ENCODE measurements around the gene ZNF263. TPM values are rescaled to one million over a fixed set of nuclear protein-coding genes. Genes with fewer than 3 reads are reported as not detected.
A peak's percentile ranks its signal among the peaks of the same experiment; 100 is the strongest.

ZNF263 gene
- total and polyA plus RNA-seq, 4 donors = 6.3 to 27.3 (median 13.3) TPM

DNA sequence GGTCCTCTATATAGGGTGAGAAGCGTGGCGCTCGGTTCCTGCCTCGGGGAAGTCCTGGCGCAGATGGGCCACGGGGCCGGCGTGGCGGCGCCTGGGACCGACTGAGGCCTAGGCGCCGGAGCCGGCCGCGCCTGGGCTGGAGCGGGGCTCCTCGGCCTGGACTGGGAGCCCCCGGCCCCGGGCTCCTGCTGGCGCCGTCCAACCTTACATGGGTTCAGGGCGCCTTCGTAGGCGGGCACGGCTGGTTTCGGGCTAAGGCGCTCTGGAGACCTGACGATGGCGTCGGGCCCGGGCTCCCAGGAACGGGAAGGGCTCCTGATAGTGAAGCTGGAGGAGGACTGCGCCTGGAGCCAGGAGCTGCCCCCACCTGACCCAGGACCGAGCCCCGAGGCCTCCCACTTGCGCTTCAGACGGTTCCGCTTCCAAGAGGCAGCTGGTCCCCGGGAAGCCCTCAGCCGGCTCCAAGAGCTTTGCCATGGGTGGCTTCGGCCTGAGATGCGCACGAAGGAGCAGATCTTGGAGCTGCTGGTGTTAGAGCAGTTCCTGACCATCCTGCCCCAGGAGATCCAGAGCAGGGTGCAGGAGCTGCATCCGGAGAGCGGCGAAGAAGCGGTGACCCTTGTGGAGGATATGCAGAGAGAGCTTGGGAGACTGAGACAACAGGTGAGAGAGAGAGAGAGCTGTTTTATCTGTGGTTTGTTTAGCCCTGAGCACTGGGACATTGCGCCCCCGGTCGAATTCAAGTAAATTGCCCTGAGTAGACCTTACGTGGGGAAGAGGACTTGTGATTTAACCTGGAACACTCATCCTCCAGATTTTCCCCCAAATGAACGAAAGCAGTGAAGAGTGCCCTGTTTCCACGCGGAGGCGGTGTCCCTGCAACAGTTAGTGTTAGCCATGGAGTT, 504 bp downstream of the ZNF263 start:
- Histone ChIP-seq H3K4me1 (ENCODE audit: control insufficient read depth in 4 of 4, insufficient read depth in 4 of 4, low read length in 3 of 4) (peaks cover 4 to 21% (median 19%) of the 10 kb centered on the region in 4 donors), H3K36me3 (ENCODE audit: control insufficient read depth in 4 of 4, insufficient read depth in 3 of 4, low read depth in 1 of 4, low read length in 3 of 4) (peaks cover 8 to 30% (median 27%) of the 10 kb centered on the region in 4 donors), H3K9me3 (ENCODE audit: control insufficient read depth in 4 of 4, low read length in 3 of 4) (peaks cover 9 to 15% (median 13%) of the 10 kb centered on the region in 4 donors), H3K27ac (ENCODE audit: low read depth in 1 of 2, low read length in 2 of 2) (peak overlapping the region; percentile 98), H3K9ac (ENCODE audit: low read depth in 1 of 2, low read length in 2 of 2) (peak overlapping the region; percentile 68 to 73), H3K4me3 (ENCODE audit: low read depth in 1 of 3, low read length in 3 of 3) (peak overlapping the region; percentile 84 to 93 (median 85)), H3K27me3 (ENCODE audit: control insufficient read depth in 4 of 4, insufficient read depth in 4 of 4, low read length in 3 of 4) (no peaks in the 10 kb centered on the region)
- no peak for DNase-seq (ENCODE audit: low spot score)
- TF ChIP-seq JUND (IDR thresholded peaks at IDR 0.05) (no peak), FOXA2 (IDR thresholded peaks at IDR 0.05) (no peak), HNF4G (IDR thresholded peaks at IDR 0.05) (no peak), HNF4A (conservative IDR thresholded peaks at IDR 0.05) (no peak), FOXA1 (IDR thresholded peaks at IDR 0.05) (no peak), YY1 (IDR thresholded peaks at IDR 0.05) (no peak), RXRA (IDR thresholded peaks at IDR 0.05) (no peak), EGR1 (IDR thresholded peaks at IDR 0.05; ENCODE audit: low read depth in 2 of 2) (no peak), NR2F2 (IDR thresholded peaks at IDR 0.05) (no peak), SP1 (IDR thresholded peaks at IDR 0.05) (no peak), TAF1 (conservative IDR thresholded peaks at IDR 0.05) (no peak), RAD21 (IDR thresholded peaks at IDR 0.05) (no peak)
- TF ChIP-seq, protein P1, sequence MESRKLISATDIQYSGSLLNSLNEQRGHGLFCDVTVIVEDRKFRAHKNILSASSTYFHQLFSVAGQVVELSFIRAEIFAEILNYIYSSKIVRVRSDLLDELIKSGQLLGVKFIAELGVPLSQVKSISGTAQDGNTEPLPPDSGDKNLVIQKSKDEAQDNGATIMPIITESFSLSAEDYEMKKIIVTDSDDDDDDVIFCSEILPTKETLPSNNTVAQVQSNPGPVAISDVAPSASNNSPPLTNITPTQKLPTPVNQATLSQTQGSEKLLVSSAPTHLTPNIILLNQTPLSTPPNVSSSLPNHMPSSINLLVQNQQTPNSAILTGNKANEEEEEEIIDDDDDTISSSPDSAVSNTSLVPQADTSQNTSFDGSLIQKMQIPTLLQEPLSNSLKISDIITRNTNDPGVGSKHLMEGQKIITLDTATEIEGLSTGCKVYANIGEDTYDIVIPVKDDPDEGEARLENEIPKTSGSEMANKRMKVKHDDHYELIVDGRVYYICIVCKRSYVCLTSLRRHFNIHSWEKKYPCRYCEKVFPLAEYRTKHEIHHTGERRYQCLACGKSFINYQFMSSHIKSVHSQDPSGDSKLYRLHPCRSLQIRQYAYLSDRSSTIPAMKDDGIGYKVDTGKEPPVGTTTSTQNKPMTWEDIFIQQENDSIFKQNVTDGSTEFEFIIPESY (IDR thresholded peaks at IDR 0.05) = no peak
- TF ChIP-seq, protein P2, sequence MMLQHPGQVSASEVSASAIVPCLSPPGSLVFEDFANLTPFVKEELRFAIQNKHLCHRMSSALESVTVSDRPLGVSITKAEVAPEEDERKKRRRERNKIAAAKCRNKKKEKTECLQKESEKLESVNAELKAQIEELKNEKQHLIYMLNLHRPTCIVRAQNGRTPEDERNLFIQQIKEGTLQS (IDR thresholded peaks at IDR 0.05) = no peak
- TF ChIP-seq, protein P3, sequence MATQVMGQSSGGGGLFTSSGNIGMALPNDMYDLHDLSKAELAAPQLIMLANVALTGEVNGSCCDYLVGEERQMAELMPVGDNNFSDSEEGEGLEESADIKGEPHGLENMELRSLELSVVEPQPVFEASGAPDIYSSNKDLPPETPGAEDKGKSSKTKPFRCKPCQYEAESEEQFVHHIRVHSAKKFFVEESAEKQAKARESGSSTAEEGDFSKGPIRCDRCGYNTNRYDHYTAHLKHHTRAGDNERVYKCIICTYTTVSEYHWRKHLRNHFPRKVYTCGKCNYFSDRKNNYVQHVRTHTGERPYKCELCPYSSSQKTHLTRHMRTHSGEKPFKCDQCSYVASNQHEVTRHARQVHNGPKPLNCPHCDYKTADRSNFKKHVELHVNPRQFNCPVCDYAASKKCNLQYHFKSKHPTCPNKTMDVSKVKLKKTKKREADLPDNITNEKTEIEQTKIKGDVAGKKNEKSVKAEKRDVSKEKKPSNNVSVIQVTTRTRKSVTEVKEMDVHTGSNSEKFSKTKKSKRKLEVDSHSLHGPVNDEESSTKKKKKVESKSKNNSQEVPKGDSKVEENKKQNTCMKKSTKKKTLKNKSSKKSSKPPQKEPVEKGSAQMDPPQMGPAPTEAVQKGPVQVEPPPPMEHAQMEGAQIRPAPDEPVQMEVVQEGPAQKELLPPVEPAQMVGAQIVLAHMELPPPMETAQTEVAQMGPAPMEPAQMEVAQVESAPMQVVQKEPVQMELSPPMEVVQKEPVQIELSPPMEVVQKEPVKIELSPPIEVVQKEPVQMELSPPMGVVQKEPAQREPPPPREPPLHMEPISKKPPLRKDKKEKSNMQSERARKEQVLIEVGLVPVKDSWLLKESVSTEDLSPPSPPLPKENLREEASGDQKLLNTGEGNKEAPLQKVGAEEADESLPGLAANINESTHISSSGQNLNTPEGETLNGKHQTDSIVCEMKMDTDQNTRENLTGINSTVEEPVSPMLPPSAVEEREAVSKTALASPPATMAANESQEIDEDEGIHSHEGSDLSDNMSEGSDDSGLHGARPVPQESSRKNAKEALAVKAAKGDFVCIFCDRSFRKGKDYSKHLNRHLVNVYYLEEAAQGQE (IDR thresholded peaks at IDR 0.05) = no peak
- TF ChIP-seq, protein P4, sequence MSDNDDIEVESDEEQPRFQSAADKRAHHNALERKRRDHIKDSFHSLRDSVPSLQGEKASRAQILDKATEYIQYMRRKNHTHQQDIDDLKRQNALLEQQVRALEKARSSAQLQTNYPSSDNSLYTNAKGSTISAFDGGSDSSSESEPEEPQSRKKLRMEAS (IDR thresholded peaks at IDR 0.05) = no peak
- WGBS = 5% methylated on average over 56 of the region's 56 CpGs

DNA sequence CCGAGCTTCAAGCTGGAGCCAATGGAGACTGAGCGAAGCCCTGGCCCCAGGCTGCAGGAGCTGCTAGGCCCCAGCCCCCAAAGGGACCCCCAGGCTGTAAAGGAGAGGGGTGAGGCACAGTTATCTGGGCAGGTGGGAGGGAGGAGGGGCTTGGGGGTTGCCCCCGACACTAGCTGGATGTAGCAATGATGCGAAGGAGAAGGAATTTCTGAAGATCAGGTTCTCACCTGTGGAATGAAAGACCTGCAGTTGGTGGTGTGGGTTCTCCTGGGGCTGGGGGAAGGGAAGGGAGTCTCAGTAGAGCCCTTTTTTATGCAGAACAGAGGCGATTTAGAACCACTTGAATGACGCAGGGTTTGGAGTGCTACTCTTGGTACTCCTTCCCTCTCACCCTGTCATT, 1.8 kb downstream of the ZNF263 start:
- H3K27ac ChIP-seq (ENCODE audit: low read depth in 1 of 2, low read length in 2 of 2) = no peak overlapping the region
- H3K9me3 ChIP-seq (ENCODE audit: control insufficient read depth in 4 of 4, low read length in 3 of 4) = peaks cover 23 to 28% (median 27%) of the 10 kb centered on the region in 4 donors
- no peaks in the 10 kb centered on the region for H3K27me3 ChIP-seq (ENCODE audit: control insufficient read depth in 4 of 4, insufficient read depth in 4 of 4, low read length in 3 of 4)
- 93% methylated on average over 6 of the region's 6 CpGs for WGBS
- H3K4me1 ChIP-seq (ENCODE audit: control insufficient read depth in 4 of 4, insufficient read depth in 4 of 4, low read length in 3 of 4) = peaks cover 4 to 21% (median 19%) of the 10 kb centered on the region in 4 donors
- DNase-seq (ENCODE audit: low spot score) = no peak
- H3K4me3 ChIP-seq (ENCODE audit: low read depth in 1 of 3, low read length in 3 of 3) = peak overlapping the region; percentile 84 to 93 (median 85)
- H3K36me3 ChIP-seq (ENCODE audit: control insufficient read depth in 4 of 4, insufficient read depth in 3 of 4, low read depth in 1 of 4, low read length in 3 of 4) = peaks cover 17 to 44% (median 40%) of the 10 kb centered on the region in 4 donors
- H3K9ac ChIP-seq (ENCODE audit: low read depth in 1 of 2, low read length in 2 of 2) = no peak overlapping the region
- TF ChIP-seq TAF1 (conservative IDR thresholded peaks at IDR 0.05) (no peak), RXRA (IDR thresholded peaks at IDR 0.05) (no peak)
- TF ChIP-seq, protein P1 (IDR thresholded peaks at IDR 0.05) = no peak
